Spleen (tissue), 7 donors: ENCODE measurements around the gene PDCD10.

Experiments
- POLR2A ChIP-seq, 3 donors: fragments of 450-650 bp; IDR thresholded peaks; one replicate each; pipeline ENCODE4 v1.5.1; 2017; ENCODE audit warnings: antibody characterized with exemption in 3 of 3, mild to moderate bottlenecking in 1 of 3
- POLR2AphosphoS5 ChIP-seq, 3 donors: sonication (generic); formaldehyde crosslinking; IDR thresholded peaks; one replicate each; pipeline ENCODE4 v1.5.1; 2017; ENCODE audit warnings: antibody characterized with exemption in 3 of 3
- TF ChIP-seq, protein P1 (sequence below), 11 experiments: fragments of 200-600 bp in 7 of 11; fragments of 450-650 bp in 4 of 11; sonication (generic) in 4 of 11; IDR thresholded peaks in 8 of 11; conservative IDR thresholded peaks in 3 of 11; 1 replicate in 7 of 11; 2 replicates in 4 of 11; pipeline versions ENCODE4 v1.4.0 to v1.8.0; 2016 to 2021; ENCODE audit warnings: antibody characterized with exemption in 11 of 11, inconsistent platforms in 4 of 11, mild to moderate bottlenecking in 1 of 11
- donor health status: DM: no; HTN: no; CAD: no; lungs with moderate emphysema.
- donor health status: DM: no; HTN: no; CAD: no.
- donor health status: DM: no; HTN: no; CAD: no.

DNA sequence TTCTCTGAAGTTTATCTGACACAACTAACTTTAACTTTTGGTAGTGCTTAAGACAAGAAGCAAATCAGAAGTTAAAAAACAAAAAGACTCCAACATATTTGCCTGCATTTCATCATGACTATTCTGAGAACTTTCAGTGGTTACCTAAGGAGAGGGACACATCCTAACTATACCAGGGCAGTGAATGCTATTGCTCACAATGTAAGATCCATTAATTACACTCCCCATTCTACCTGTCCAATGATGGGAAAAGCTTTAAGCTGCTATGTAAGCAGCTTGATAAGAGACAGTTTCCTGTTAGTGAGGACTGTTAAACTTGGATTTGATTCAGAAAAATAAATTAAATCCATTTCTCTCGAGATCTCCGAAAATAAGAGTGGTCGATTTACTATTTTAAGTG lies 38.3 kb upstream of the PDCD10 start:
- TF ChIP-seq, protein P1, sequence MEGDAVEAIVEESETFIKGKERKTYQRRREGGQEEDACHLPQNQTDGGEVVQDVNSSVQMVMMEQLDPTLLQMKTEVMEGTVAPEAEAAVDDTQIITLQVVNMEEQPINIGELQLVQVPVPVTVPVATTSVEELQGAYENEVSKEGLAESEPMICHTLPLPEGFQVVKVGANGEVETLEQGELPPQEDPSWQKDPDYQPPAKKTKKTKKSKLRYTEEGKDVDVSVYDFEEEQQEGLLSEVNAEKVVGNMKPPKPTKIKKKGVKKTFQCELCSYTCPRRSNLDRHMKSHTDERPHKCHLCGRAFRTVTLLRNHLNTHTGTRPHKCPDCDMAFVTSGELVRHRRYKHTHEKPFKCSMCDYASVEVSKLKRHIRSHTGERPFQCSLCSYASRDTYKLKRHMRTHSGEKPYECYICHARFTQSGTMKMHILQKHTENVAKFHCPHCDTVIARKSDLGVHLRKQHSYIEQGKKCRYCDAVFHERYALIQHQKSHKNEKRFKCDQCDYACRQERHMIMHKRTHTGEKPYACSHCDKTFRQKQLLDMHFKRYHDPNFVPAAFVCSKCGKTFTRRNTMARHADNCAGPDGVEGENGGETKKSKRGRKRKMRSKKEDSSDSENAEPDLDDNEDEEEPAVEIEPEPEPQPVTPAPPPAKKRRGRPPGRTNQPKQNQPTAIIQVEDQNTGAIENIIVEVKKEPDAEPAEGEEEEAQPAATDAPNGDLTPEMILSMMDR (IDR thresholded peaks at IDR 0.05 in 8 of 11, conservative IDR thresholded peaks at IDR 0.05 in 3 of 11), result no peak
- no peak for TF ChIP-seq POLR2A (IDR thresholded peaks at IDR 0.05)
- TF ChIP-seq POLR2AphosphoS5 (IDR thresholded peaks at IDR 0.05), result no peak
